HG03159 (cell line): ENCODE measurements around the gene AMZ1.
"Not testable (repeated sequence)": the region's sequence is repeated elsewhere in the genome, so short reads cannot be mapped to it uniquely, and the experiment has no call there.

Source experiments
- ATAC-seq: cut with Tn5 transposase; IDR thresholded peaks from one replicate; pipeline ENCODE4 v1.9.1; 2021; ENCODE audit warnings: mild to moderate bottlenecking, moderate library complexity; ENCODE audit not compliant: unreplicated experiment

The AMZ1 gene

GRCh38 chr7:2709553-2710285 is 21.7 kb downstream of the AMZ1 start:
- ATAC-seq, result peak; percentile 75

- peak; percentile 46 for ATAC-seq
These were observed 22.3 kb downstream of the AMZ1 start for GRCh38 chr7:2710286-2710655.

GRCh38 chr7:2710901-2711551 is 23.0 kb downstream of the AMZ1 start:
- no peak for ATAC-seq

GRCh38 chr7:2711895-2712675 is 24.1 kb downstream of the AMZ1 start:
- ATAC-seq, result no peak

GRCh38 chr7:2713370-2713769 is 25.4 kb downstream of the AMZ1 start:
- no peak for ATAC-seq

GRCh38 chr7:2713978-2714377 is 26.0 kb downstream of the AMZ1 start:
- ATAC-seq, result no peak

- no peak for ATAC-seq
These were observed 26.6 kb downstream of the AMZ1 start for GRCh38 chr7:2714636-2715035.

GRCh38 chr7:2715341-2716231 is 27.6 kb downstream of the AMZ1 start:
- ATAC-seq, result no peak

GRCh38 chr7:2716488-2716887 is 28.5 kb downstream of the AMZ1 start:
- ATAC-seq, result no peak

- no peak for ATAC-seq
These were observed 28.9 kb downstream of the AMZ1 start for GRCh38 chr7:2716906-2717292.

- ATAC-seq, result no peak
These were observed 29.6 kb downstream of the AMZ1 start for GRCh38 chr7:2717293-2718261.

- no peak for ATAC-seq
These were observed 30.4 kb downstream of the AMZ1 start for GRCh38 chr7:2718296-2718965.

- no peak for ATAC-seq
These were observed 31.0 kb downstream of the AMZ1 start for GRCh38 chr7:2719007-2719406.

- no peak for ATAC-seq
These were observed 32.0 kb downstream of the AMZ1 start for GRCh38 chr7:2720024-2720423.

GRCh38 chr7:2721842-2722241 is 33.8 kb downstream of the AMZ1 start:
- no peak for ATAC-seq

GRCh38 chr7:2722591-2722990 is 34.6 kb downstream of the AMZ1 start:
- no peak for ATAC-seq

GRCh38 chr7:2723138-2723850 is 35.3 kb downstream of the AMZ1 start:
- ATAC-seq, result no peak

- ATAC-seq, result not testable (repeated sequence)
These were observed 36.0 kb downstream of the AMZ1 start for GRCh38 chr7:2724036-2724435.
